HEK293 (cell line): ENCODE results near the gene TBCA.

Source experiments
- CTCF ChIA-PET: fragments of 350-600 bp; formaldehyde crosslinking; extraction: SDS; loops from one replicate; lab custom pipeline; 2021; ENCODE audit warnings: antibody characterized with exemption; lab: Yijun Ruan, JAX
- POLR2A ChIA-PET: fragments of 300-600 bp; formaldehyde crosslinking; extraction: SDS; loops from one replicate; lab custom pipeline; 2020; ENCODE audit warnings: antibody characterized with exemption, inconsistent platforms; lab: Yijun Ruan, JAX
- H3K27ac ChIP-seq: fragments of 200-500 bp; sonication (Bioruptor generic); 2 replicates; pipeline ENCODE4 v1.5.1; 2014; ENCODE audit warnings: low read depth, low read length, control low read depth, inconsistent platforms; ENCODE audit errors: extremely low read depth
- H3K36me3 ChIP-seq, 2 experiments: fragments of 200-500 bp in 1 of 2; sonication (Bioruptor generic) in 1 of 2; 1 replicate in 1 of 2; 2 replicates in 1 of 2; pipeline ENCODE4 v1.5.1; 2014 to 2017; ENCODE audit warnings: inconsistent platforms in 2 of 2, low read length in 2 of 2; ENCODE audit not compliant: control insufficient read depth in 2 of 2, insufficient read depth in 1 of 2
- H3K4me1 ChIP-seq: fragments of 200-500 bp; sonication (Bioruptor generic); 2 replicates; pipeline ENCODE4 v1.5.1; 2014; ENCODE audit warnings: mild to moderate bottlenecking, low read length, inconsistent platforms; ENCODE audit not compliant: control insufficient read depth, insufficient read depth
- H3K4me3 ChIP-seq: 2 replicates; pipeline ENCODE4 v1.5.1; 2011; ENCODE audit warnings: low read depth, mild to moderate bottlenecking, control low read depth, low read length, moderate library complexity
- H3K9me3 ChIP-seq: fragments of 200-500 bp; sonication (Bioruptor generic); 2 replicates; pipeline ENCODE4 v1.5.1; 2014; ENCODE audit warnings: low read depth, low read length, inconsistent platforms; ENCODE audit not compliant: control insufficient read depth, insufficient read depth
- GLIS2 ChIP-seq: fragments of 450-650 bp; formaldehyde crosslinking; IDR thresholded peaks from 2 replicates; pipeline ENCODE4 v1.5.1; 2016; ENCODE audit warnings: missing biosample characterization, missing genetic modification characterization
- HOXC10 ChIP-seq: sonication (generic); formaldehyde crosslinking; IDR thresholded peaks from 2 replicates; pipeline ENCODE4 v1.8.1; 2023; ENCODE audit warnings: mild to moderate bottlenecking, missing genetic modification reagents
- MZF1 ChIP-seq: fragments of 450-650 bp; formaldehyde crosslinking; IDR thresholded peaks from 2 replicates; pipeline ENCODE4 v1.5.1; 2017; ENCODE audit warnings: missing biosample characterization, missing genetic modification characterization, borderline replicate concordance
- SETDB1 ChIP-seq: IDR thresholded peaks from one replicate; pipeline ENCODE4 v1.6.1; 2017; ENCODE audit warnings: mild to moderate bottlenecking, low read length, moderate library complexity, mixed read lengths; ENCODE audit not compliant: insufficient read length
- SP2 ChIP-seq: fragments of 450-650 bp; formaldehyde crosslinking; IDR thresholded peaks from 2 replicates; pipeline ENCODE4 v1.5.1; 2016; ENCODE audit warnings: missing biosample characterization, missing genetic modification characterization
- SP7 ChIP-seq: fragments of 450-650 bp; formaldehyde crosslinking; IDR thresholded peaks from 2 replicates; pipeline ENCODE4 v1.5.1; 2016; ENCODE audit warnings: missing biosample characterization, missing genetic modification characterization
- ZBTB1 ChIP-seq: fragments of 450-650 bp; formaldehyde crosslinking; IDR thresholded peaks from 2 replicates; pipeline ENCODE4 v1.5.1; 2016; ENCODE audit warnings: missing biosample characterization, missing genetic modification characterization
- ZBTB17 ChIP-seq: fragments of 450-650 bp; formaldehyde crosslinking; IDR thresholded peaks from 2 replicates; pipeline ENCODE4 v1.5.1; 2016; ENCODE audit warnings: missing biosample characterization, missing genetic modification characterization
- ZEB2 ChIP-seq: fragments of 450-650 bp; formaldehyde crosslinking; IDR thresholded peaks from 2 replicates; pipeline ENCODE4 v1.5.1; 2016; ENCODE audit warnings: missing biosample characterization, missing genetic modification characterization
- ZFHX2 ChIP-seq: fragments of 450-650 bp; formaldehyde crosslinking; conservative IDR thresholded peaks from 2 replicates; pipeline ENCODE4 v1.5.1; 2016; ENCODE audit warnings: missing biosample characterization, missing genetic modification characterization
- ZNF114 ChIP-seq: fragments of 450-650 bp; formaldehyde crosslinking; IDR thresholded peaks from 2 replicates; pipeline ENCODE4 v1.5.0; 2017; ENCODE audit warnings: missing biosample characterization, missing genetic modification characterization
- ZNF157 ChIP-seq: fragments of 450-650 bp; formaldehyde crosslinking; IDR thresholded peaks from 2 replicates; pipeline ENCODE4 v1.5.1; 2016; ENCODE audit warnings: missing biosample characterization, missing genetic modification characterization
- ZNF175 ChIP-seq: fragments of 450-650 bp; formaldehyde crosslinking; IDR thresholded peaks from 2 replicates; pipeline ENCODE4 v1.5.1; 2016; ENCODE audit warnings: missing biosample characterization, missing genetic modification characterization
- ZNF2 ChIP-seq: fragments of 450-650 bp; formaldehyde crosslinking; IDR thresholded peaks from 2 replicates; pipeline ENCODE4 v1.5.1; 2016; ENCODE audit warnings: missing biosample characterization, missing genetic modification characterization
- ZNF239 ChIP-seq: fragments of 450-650 bp; formaldehyde crosslinking; IDR thresholded peaks from 2 replicates; pipeline ENCODE4 v1.5.1; 2016; ENCODE audit warnings: missing biosample characterization, missing genetic modification characterization
- ZNF324 ChIP-seq: fragments of 450-650 bp; formaldehyde crosslinking; IDR thresholded peaks from 2 replicates; pipeline ENCODE4 v1.5.1; 2016; ENCODE audit warnings: missing biosample characterization, missing genetic modification characterization
- ZNF341 ChIP-seq: fragments of 450-650 bp; formaldehyde crosslinking; IDR thresholded peaks from 2 replicates; pipeline ENCODE4; 2016; ENCODE audit warnings: low read depth, missing biosample characterization, missing genetic modification characterization
- ZNF350 ChIP-seq: fragments of 450-650 bp; formaldehyde crosslinking; IDR thresholded peaks from 2 replicates; pipeline ENCODE4 v1.5.0; 2017; ENCODE audit warnings: missing biosample characterization, mild to moderate bottlenecking, missing genetic modification characterization
- ZNF423 ChIP-seq: fragments of 450-650 bp; formaldehyde crosslinking; IDR thresholded peaks from 2 replicates; pipeline ENCODE4 v1.5.1; 2016; ENCODE audit warnings: missing biosample characterization, missing genetic modification characterization
- ZNF521 ChIP-seq: fragments of 450-650 bp; formaldehyde crosslinking; IDR thresholded peaks from 2 replicates; pipeline ENCODE4 v1.5.1; 2017; ENCODE audit warnings: missing biosample characterization, mild to moderate bottlenecking, missing genetic modification characterization
- ZNF548 ChIP-seq: fragments of 450-650 bp; formaldehyde crosslinking; IDR thresholded peaks from 2 replicates; pipeline ENCODE4 v1.5.1; 2016; ENCODE audit warnings: missing biosample characterization, missing genetic modification characterization
- ZNF549 ChIP-seq: fragments of 450-650 bp; IDR thresholded peaks from 2 replicates; pipeline ENCODE4 v1.5.1; 2018; ENCODE audit warnings: missing biosample characterization, missing genetic modification characterization, mild to moderate bottlenecking, inconsistent platforms, moderate library complexity
- ZNF610 ChIP-seq: fragments of 450-650 bp; formaldehyde crosslinking; IDR thresholded peaks from 2 replicates; pipeline ENCODE4 v1.5.1; 2016; ENCODE audit warnings: missing biosample characterization, missing genetic modification characterization, borderline replicate concordance
- ZNF654 ChIP-seq: fragments of 450-650 bp; formaldehyde crosslinking; IDR thresholded peaks from 2 replicates; pipeline ENCODE4 v1.5.1; 2016; ENCODE audit warnings: low read depth, missing biosample characterization, missing genetic modification characterization
- ZNF670 ChIP-seq: fragments of 450-650 bp; formaldehyde crosslinking; IDR thresholded peaks from 2 replicates; pipeline ENCODE4 v1.5.1; 2016; ENCODE audit warnings: missing biosample characterization, missing genetic modification characterization, low read depth
- ZSCAN16 ChIP-seq: fragments of 450-650 bp; formaldehyde crosslinking; IDR thresholded peaks from 2 replicates; pipeline ENCODE4 v1.5.1; 2016; ENCODE audit warnings: missing biosample characterization, missing genetic modification characterization
- ZSCAN30 ChIP-seq: fragments of 450-650 bp; IDR thresholded peaks from 2 replicates; pipeline ENCODE4 v1.5.1; 2018; ENCODE audit warnings: missing biosample characterization, mild to moderate bottlenecking, missing genetic modification characterization, moderate library complexity
- TF ChIP-seq, protein P1 (sequence below): fragments of 450-650 bp; formaldehyde crosslinking; IDR thresholded peaks from 2 replicates; pipeline ENCODE4 v1.5.1; 2017; ENCODE audit warnings: missing biosample characterization, mild to moderate bottlenecking, missing genetic modification characterization, moderate library complexity
- TF ChIP-seq, protein P2 (sequence below): fragments of 450-650 bp; formaldehyde crosslinking; IDR thresholded peaks from 2 replicates; pipeline ENCODE4 v1.5.1; 2016; ENCODE audit warnings: missing biosample characterization, missing genetic modification characterization
- TF ChIP-seq, protein P3 (sequence below): fragments of 450-650 bp; formaldehyde crosslinking; IDR thresholded peaks from 2 replicates; pipeline ENCODE4 v1.5.1; 2016; ENCODE audit warnings: missing biosample characterization, missing genetic modification characterization
- TF ChIP-seq, protein P4 (sequence below): fragments of 450-650 bp; formaldehyde crosslinking; IDR thresholded peaks from 2 replicates; pipeline ENCODE4 v1.5.1; 2016; ENCODE audit warnings: missing biosample characterization, missing genetic modification characterization, borderline replicate concordance

TBCA gene, protein sequence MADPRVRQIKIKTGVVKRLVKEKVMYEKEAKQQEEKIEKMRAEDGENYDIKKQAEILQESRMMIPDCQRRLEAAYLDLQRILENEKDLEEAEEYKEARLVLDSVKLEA

DNA sequence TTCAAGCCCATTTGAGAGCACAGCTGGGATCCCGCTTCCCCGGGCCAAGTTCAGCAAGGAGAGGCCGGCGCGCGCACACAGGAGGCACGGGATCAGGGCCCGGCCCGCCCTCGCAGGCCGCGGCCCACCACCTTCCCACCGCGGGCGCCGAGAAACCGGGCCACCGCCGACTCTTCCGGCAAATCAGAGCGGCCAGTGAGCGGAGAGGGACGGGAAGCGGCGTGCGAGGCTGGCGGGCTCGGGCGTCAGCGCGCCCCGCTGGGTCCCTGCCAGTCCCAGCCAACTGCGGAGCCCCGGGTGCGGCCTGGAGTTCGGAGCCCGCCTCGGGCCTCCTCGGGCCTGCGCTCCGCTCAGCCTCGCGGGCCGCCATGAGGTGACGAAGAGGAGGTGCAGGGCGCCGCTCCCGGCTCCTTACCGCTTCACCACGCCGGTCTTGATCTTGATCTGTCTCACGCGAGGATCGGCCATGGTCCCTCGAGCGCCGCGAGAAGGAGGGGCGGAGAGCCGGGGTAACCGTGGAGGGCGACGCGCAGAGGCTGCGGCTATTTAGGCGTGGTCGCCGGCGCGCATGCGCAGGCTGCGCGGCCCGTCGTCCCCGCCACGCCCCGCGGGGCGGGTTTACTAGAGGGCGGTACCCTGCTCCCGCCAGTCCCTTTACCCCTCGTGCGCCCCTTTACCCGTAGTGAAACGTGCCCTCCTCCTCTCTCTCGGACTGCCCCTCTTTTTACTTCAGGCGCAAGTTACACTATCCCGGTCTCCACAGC, at the start of gene TBCA:
Gene TBCA, minus strand, starts transcription at position 550 of the 764 bp plus-strand sequence. Its CDS starts 82 bp downstream, at position 468.
- peak within 1 kb of the TSS; percentile 83 for H3K27ac ChIP-seq
- ChIA-PET POLR2A (no interaction called here), CTCF (interaction anchor here (0.6 kb wide), 1 partner anchor 80 kb away, joined by 3 read pairs; no protein-coding TSS in a partner anchor)
- no peaks in the 10 kb centered on the region for H3K9me3 ChIP-seq
- H3K36me3 ChIP-seq, result peaks cover 1 to 33% of the 10 kb centered on the region in 2 experiments; a peak in 2 of 3 replicates
- peaks cover 6% of the 10 kb centered on the region for H3K4me1 ChIP-seq
- peak within 1 kb of the TSS; percentile 92 for H3K4me3 ChIP-seq
- peak; percentile 76 for TF ChIP-seq ZFHX2 (tag by site-specific recombination)
- no peak for TF ChIP-seq ZNF114
- TF ChIP-seq, protein P1, sequence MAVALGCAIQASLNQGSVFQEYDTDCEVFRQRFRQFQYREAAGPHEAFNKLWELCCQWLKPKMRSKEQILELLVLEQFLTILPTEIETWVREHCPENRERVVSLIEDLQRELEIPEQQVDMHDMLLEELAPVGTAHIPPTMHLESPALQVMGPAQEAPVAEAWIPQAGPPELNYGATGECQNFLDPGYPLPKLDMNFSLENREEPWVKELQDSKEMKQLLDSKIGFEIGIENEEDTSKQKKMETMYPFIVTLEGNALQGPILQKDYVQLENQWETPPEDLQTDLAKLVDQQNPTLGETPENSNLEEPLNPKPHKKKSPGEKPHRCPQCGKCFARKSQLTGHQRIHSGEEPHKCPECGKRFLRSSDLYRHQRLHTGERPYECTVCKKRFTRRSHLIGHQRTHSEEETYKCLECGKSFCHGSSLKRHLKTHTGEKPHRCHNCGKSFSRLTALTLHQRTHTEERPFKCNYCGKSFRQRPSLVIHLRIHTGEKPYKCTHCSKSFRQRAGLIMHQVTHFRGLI, result peak; percentile 50; the same call in 1 of the 2 replicates
- no peak for TF ChIP-seq ZNF175
- no peak for TF ChIP-seq ZNF548 (tag by site-specific recombination)
- TF ChIP-seq ZNF654, result no peak
- peak; percentile 83 for TF ChIP-seq SP2 (tag by site-specific recombination)
- TF ChIP-seq SP7, result no peak
- peak; percentile 81; the same call in 1 of the 2 replicates for TF ChIP-seq ZSCAN30
- TF ChIP-seq GLIS2, result peak; percentile 31; the same call in 1 of the 2 replicates
- TF ChIP-seq ZNF157 (tag by site-specific recombination), result no peak
- TF ChIP-seq ZNF549, result no peak
- no peak for TF ChIP-seq MZF1 (tag by site-specific recombination)
- peak; percentile 64 for TF ChIP-seq ZBTB17 (tag by site-specific recombination)
- TF ChIP-seq, protein P2, sequence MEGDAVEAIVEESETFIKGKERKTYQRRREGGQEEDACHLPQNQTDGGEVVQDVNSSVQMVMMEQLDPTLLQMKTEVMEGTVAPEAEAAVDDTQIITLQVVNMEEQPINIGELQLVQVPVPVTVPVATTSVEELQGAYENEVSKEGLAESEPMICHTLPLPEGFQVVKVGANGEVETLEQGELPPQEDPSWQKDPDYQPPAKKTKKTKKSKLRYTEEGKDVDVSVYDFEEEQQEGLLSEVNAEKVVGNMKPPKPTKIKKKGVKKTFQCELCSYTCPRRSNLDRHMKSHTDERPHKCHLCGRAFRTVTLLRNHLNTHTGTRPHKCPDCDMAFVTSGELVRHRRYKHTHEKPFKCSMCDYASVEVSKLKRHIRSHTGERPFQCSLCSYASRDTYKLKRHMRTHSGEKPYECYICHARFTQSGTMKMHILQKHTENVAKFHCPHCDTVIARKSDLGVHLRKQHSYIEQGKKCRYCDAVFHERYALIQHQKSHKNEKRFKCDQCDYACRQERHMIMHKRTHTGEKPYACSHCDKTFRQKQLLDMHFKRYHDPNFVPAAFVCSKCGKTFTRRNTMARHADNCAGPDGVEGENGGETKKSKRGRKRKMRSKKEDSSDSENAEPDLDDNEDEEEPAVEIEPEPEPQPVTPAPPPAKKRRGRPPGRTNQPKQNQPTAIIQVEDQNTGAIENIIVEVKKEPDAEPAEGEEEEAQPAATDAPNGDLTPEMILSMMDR, result peak; percentile 96
- no peak for TF ChIP-seq ZBTB1
- no peak; the same call in 1 of the 2 replicates for TF ChIP-seq ZNF341 (tag by site-specific recombination)
- no peak for TF ChIP-seq ZNF350 (tag by site-specific recombination)
- TF ChIP-seq ZNF521 (tag by site-specific recombination), result no peak
- 0 out of 2 replicates have a peak, but pooled peaks have one; percentile 14 for TF ChIP-seq ZNF610 (tag by site-specific recombination)
- no peak for TF ChIP-seq ZNF423 (tag by site-specific recombination)
- no peak for TF ChIP-seq SETDB1
- no peak for TF ChIP-seq ZNF239 (tag by site-specific recombination)
- no peak for TF ChIP-seq HOXC10 (CRISPR knock-in tag)
- TF ChIP-seq, protein P3, sequence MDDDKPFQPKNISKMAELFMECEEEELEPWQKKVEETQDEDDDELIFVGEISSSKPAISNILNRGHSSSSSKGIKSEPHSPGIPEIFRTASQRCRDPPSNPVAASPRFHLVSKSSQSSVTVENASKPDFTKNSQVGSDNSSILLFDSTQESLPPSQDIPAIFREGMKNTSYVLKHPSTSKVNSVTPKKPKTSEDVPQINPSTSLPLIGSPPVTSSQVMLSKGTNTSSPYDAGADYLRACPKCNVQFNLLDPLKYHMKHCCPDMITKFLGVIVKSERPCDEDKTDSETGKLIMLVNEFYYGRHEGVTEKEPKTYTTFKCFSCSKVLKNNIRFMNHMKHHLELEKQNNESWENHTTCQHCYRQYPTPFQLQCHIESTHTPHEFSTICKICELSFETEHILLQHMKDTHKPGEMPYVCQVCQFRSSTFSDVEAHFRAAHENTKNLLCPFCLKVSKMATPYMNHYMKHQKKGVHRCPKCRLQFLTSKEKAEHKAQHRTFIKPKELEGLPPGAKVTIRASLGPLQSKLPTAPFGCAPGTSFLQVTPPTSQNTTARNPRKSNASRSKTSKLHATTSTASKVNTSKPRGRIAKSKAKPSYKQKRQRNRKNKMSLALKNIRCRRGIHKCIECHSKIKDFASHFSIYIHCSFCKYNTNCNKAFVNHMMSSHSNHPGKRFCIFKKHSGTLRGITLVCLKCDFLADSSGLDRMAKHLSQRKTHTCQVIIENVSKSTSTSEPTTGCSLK (tag by site-specific recombination), result no peak
- TF ChIP-seq ZSCAN16 (tag by site-specific recombination), result 0 out of 2 replicates have a peak, but pooled peaks have one; percentile 41
- TF ChIP-seq, protein P4, sequence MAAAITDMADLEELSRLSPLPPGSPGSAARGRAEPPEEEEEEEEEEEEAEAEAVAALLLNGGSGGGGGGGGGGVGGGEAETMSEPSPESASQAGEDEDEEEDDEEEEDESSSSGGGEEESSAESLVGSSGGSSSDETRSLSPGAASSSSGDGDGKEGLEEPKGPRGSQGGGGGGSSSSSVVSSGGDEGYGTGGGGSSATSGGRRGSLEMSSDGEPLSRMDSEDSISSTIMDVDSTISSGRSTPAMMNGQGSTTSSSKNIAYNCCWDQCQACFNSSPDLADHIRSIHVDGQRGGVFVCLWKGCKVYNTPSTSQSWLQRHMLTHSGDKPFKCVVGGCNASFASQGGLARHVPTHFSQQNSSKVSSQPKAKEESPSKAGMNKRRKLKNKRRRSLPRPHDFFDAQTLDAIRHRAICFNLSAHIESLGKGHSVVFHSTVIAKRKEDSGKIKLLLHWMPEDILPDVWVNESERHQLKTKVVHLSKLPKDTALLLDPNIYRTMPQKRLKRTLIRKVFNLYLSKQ (tag by site-specific recombination), result no peak
- TF ChIP-seq ZNF2 (tag by site-specific recombination), result 0 out of 2 replicates have a peak, but pooled peaks have one; percentile 29
- peak; percentile 50; the same call in 1 of the 2 replicates for TF ChIP-seq ZNF324 (tag by site-specific recombination)
- no peak for TF ChIP-seq ZNF670 (tag by site-specific recombination)
- TF ChIP-seq ZEB2 (tag by site-specific recombination), result 0 out of 2 replicates have a peak, but pooled peaks have one; percentile 58
